ENCODE measurements around the gene KLK11.

The KLK11 gene

DNA sequence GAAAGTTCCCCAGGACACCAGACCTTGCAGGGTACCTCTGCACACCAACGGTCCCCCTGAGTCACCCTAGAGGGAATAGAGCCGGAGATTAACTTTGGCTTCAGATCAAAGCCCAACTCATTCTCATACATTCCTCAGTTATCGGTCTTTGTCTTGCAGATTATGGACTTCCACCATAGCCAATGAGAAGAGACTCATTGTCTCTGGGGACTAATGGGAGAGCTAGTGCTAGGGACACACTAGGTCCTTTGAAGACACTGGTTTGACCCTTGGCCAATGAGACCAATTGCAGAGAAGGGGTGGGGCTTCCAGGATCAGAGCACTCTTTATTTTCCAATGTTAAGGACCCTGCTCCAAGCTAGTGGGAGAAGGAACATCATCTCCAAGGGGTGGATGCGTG is 48.8 kb downstream of the KLK11 start:
- no peak overlapping the region for H3K4me3 ChIP-seq (ENCODE audit: low read depth, low read length)
- TF ChIP-seq, protein P1, sequence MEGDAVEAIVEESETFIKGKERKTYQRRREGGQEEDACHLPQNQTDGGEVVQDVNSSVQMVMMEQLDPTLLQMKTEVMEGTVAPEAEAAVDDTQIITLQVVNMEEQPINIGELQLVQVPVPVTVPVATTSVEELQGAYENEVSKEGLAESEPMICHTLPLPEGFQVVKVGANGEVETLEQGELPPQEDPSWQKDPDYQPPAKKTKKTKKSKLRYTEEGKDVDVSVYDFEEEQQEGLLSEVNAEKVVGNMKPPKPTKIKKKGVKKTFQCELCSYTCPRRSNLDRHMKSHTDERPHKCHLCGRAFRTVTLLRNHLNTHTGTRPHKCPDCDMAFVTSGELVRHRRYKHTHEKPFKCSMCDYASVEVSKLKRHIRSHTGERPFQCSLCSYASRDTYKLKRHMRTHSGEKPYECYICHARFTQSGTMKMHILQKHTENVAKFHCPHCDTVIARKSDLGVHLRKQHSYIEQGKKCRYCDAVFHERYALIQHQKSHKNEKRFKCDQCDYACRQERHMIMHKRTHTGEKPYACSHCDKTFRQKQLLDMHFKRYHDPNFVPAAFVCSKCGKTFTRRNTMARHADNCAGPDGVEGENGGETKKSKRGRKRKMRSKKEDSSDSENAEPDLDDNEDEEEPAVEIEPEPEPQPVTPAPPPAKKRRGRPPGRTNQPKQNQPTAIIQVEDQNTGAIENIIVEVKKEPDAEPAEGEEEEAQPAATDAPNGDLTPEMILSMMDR (IDR thresholded peaks at IDR 0.05; ENCODE audit: control insufficient read depth, extremely low read depth, insufficient read depth) = no peak
- DNase-seq (ENCODE audit: low read depth) = no peak

DNA sequence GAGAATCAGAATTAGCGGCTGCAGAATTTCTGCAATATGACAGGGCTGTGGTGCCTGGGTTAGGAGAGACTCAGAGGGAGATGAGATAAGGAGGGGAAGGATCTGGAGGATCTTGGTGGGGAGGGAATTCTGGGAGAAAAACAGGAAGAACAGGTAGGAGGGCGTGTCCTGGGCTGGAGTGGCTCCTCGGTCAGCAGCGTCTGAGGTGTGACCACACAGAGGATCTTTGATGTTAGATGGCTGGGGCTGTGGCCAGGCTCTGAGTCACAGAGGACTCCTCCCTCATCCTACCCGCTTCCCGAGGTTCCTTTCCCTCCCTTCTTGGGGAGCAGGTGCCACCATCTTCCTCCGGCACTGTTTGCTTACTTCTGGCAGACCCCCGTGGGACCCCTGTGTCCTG is 50.6 kb downstream of the KLK11 start:
- TF ChIP-seq, protein P1 (IDR thresholded peaks at IDR 0.05; ENCODE audit: control insufficient read depth, extremely low read depth, insufficient read depth) = no peak
- peak; percentile 14 for DNase-seq (ENCODE audit: low read depth)

GRCh38 chr19:50974702-50975556 is 51.5 kb downstream of the KLK11 start:
- no peak overlapping the region for H3K4me3 ChIP-seq (ENCODE audit: low read depth, low read length)
- DNase-seq (ENCODE audit: low read depth) = no peak
- TF ChIP-seq, protein P1 (IDR thresholded peaks at IDR 0.05; ENCODE audit: control insufficient read depth, extremely low read depth, insufficient read depth) = no peak

More for the DNA sequence above, 50.6 kb downstream of the KLK11 start:
- no peak overlapping the region for H3K4me3 ChIP-seq (ENCODE audit: low read depth, low read length)

DNA sequence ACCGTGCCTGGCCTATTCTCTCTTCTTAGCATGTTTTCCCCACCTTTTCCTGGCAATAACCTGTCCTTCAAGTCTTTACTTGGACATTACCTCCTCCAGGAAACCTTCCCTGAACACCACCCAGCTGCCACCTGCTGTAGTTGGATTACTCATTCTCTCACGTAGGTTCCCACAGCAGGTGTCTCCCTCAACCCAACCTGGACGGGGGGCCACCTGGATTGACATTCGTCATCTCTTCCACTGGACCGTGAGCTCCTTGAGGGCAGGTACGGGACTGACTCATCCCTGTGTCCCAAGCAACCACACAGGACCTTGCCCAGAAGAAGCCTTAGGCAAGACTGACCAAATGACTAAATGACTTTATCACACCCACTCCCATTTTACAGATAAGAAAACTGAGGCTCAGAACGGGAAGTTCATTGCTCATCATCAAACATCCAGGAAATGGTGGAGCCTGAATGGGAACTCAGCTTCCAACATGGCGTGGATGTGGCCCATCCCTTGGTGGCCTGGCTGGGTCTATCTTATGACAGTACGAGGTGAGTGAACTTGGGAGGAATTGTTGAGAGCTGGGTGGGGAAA is 53.5 kb downstream of the KLK11 start:
- TF ChIP-seq, protein P1 (IDR thresholded peaks at IDR 0.05; ENCODE audit: control insufficient read depth, extremely low read depth, insufficient read depth) = no peak
- DNase-seq (ENCODE audit: low read depth) = no peak
- no peak overlapping the region for H3K4me3 ChIP-seq (ENCODE audit: low read depth, low read length)

Measured in LNCaP clone FGC (cell line).